Measurements from ENCODE around the gene LPIN2.
"Not testable (repeated sequence)": the region's sequence is repeated elsewhere in the genome, so short reads cannot be mapped to it uniquely, and the experiment has no call there.

LPIN2 gene

DNA sequence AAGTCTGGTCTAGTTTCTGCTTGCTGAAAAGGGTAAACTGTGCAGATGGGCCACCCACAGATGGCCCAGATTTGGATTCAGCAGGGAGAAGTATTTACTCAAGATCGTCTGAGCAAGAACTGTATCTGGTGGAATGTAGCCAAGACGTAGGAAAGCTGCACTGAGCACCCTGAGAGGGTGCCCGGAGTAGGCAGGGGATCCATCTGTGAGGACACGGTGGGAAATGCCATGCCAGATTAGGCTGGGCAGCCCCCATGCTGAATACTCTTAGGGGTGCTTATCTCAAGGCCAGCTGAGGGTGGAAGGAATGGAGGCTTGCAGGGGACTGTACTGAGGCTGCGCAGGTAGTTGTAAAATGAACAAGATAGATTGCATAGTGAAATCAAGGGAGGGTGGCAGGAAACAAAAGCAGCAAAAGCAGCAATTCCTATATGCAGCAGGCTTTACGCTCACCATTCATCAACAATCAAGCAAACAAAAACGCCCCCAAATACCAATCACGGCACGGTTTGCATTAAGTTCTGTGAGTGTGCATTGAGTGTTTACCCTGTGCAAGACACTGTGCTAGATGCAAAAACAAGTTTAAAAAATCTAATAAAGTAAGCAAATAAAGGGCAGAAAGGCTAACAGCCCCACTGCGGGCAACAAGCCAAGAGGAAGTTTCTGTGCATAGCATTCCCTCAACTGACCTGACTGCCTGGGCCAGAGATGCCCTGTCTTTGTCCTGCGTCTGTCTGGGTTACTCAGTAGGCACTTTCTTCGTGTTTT is 32.2 kb upstream of the LPIN2 start:
- DNase-seq (ENCODE audit: low read depth, low spot score) = no peak

DNA sequence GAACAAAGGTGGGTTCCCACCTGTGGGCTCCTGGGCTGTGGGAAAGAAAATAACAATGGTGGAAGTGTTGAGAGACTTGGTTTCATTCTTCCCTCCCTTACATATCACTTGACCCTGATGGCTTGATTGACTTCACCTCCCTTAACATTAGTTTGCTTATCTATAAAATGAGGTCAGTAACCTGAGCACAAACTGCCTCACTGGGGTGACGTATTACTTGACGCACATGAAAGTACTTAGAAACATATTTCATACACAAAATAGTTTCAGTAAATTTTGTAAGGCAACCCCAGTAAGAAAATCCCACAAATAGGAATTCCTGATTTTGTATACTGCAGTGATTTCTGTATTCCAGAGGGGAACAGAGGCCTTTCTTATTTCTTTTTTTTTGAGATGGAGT is 29.4 kb upstream of the LPIN2 start:
- no peak for DNase-seq (ENCODE audit: low read depth, low spot score)

DNA sequence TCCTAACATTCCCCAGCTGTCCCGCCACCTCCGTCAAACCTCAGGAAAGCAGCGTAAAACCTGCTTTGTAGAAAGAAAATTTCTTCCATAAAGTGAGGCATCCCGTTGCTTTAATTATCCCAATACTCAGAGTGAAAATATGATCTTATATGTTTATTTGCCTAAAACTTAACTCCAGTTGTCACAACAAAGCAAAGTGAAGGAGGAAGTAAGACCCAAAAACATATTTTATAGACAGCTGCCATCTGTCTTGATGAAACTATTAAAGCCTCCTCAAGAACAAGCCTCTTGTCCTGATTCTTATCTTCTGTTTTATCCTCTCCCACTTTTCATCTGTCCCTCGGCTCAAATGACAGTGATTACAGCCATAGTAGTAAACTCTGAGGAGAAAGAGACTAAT is 28.9 kb upstream of the LPIN2 start:
- no peak for DNase-seq (ENCODE audit: low read depth, low spot score)

DNA sequence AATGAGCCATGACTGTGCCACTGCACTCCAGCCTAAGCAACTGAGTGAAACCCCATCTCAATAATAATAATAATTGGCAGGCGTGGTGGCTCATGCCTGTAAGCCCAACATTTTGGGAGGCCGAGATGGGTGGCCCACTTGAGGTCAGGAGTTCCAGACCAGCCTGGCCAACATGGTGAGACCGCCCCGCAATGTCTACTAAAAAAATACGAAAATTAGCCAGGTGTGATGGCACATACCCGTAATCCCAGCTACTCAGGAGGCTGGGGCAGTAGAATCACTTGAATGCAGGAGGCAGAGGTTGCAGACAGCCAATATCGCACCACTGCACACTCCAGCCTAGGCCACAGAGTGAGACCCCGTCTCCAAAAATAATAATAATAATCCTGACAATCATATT is 27.9 kb upstream of the LPIN2 start:
- no peak for DNase-seq (ENCODE audit: low read depth, low spot score)

DNA sequence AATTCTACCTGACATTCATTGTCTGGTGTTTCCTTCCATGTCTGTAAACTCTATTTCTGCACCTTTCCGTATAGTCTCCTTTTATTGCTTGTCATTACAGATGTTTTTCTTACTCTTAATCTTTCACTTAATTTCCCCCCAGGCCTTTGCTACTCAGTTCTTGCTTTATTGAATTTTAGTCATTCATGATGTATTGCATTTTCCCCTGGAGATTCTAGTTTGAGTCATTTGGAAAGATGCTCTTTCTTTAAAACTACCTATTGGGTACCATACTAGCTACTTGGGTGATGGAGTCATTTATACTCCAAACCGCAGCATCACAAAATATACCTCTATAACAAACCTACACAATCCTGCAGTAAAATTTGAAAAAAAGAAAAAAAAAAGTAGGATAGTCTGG is 27.2 kb upstream of the LPIN2 start:
- no peak for DNase-seq (ENCODE audit: low read depth, low spot score)

DNA sequence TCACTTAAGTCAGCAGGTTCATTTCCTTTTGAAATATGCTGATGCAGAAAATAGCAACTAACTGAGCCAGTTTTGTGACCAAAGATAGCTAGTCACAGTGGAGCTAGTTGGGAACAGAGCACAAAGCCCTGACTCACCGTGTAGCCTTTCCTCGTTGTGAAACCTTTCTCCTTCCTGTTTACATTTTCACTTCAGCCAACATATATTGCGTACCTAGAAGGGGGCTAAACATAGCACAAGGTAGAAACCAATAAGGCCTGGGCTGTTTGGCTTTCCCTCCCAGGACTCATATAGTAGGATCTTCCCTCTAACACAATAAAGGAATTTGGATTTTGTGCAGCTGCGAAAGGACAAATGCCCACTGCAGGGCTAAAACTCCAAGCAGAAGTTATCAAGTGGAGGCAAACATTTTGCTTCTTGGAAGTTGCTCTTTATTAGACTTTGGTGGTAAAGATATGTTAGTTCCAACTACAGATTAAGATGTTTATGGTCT is 24.5 kb upstream of the LPIN2 start:
- DNase-seq (ENCODE audit: low read depth, low spot score) = no peak

DNA sequence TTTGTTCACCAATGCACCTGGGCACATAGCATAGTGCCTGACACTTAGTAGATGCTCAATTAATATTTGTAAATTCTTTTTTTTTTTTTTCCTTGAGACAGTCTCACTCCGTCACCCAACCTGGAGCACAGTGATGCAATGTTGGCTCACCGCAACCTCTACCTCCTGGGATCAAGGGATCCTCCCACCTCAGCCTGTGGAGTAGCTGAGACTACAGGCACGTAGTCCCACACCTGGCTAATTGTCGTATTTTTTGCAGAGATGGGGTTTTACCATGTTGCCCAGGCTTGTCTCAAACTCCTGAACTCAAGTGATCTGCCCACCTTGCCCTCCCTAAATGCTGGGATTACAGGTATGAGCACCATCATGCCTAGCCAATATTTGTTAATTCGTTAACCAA is 23.2 kb upstream of the LPIN2 start:
- DNase-seq (ENCODE audit: low read depth, low spot score) = no peak

DNA sequence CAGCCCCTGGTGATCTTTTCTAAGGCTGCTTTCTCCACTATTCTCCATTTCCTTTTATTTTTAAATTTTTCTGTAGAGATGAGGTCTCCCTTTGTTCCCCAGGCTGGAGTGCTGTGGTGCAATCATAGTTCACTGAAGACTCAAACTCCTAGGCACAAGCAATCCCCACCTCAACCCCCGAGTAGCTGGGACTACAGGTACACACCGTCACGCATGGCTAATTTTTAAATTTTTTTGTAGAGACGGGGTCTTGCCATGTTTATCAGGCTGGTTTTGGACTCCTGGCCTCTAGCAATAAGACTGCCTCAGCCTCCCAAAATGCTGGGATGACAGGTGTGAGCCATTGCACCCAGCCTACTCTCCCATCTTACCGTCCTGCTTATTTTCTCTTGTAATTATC is 22.7 kb upstream of the LPIN2 start:
- DNase-seq (ENCODE audit: low read depth, low spot score) = no peak

DNA sequence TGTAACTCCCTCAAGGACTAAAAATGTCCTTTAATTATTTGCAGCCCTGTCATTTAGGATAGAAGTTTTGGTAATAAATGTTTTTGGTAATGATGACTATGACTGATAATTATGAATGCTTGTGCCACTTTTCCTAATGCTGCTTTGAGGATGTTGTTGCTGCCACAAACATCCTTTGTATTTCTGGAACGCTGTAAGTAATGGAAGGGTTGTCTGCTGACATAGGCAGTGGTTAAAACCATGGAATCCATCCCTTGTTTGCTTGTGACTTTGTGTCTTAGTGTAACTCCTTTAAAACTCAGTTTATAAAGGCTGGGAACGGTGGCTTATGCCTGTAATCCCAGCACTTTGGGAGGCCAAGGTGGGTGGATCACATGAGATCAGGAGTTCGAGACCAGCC is 19.8 kb upstream of the LPIN2 start:
- no peak for DNase-seq (ENCODE audit: low read depth, low spot score)

DNA sequence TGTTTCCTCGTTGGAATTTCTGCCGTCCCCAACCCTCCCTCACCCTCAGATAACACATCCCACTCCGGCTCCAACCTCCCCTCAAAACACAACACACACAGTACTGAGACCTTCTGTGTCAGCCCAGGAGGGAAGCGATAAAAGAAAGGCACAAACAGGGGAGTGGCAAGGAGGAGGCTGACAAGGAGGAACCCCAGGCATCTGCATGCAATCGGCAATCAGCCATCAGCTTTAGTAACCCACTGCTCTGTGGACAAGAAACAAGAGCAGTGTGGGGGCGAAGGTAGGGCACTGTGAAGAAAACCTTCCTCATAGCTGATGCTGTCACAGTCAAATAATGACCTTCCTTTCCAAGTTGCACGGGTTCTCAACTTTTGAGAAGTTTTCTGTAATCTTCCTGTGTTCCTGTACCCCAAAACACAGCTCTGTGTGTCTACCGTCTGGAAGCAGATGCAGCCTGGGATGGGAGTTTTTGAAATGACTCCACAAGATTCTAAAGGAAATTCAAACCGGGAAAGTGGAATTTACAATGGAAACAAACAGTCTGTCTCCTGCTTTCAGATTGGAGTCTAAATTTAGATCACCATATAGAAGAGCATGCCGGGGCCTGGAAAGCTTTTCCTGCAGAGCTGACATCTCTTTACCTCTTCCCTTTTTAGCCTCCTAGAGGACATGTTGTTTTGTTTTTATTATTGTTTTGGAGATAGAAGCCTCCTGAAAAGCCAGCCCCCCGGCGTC is 16.4 kb upstream of the LPIN2 start:
- DNase-seq (ENCODE audit: low read depth, low spot score) = no peak

DNA sequence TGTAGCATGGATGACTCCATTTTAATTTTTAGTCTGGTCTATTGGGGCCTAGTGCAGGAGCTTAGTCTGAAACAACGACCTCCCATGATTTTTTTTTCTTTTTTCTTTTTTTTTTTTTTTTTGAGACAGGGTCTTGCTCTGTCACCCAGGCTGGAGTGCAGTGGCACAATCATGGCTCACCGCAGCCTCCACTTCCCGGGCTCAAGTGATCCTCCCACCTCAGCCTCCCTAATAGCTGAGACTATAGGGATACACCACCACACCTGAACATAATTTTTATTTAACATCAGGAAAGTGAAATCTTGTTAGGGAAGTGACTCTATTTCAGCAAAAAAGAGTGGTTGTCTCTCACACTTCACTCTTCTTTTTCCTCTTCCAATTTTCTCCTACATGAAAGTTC is 15.2 kb upstream of the LPIN2 start:
- DNase-seq (ENCODE audit: low read depth, low spot score) = not testable (repeated sequence)

DNA sequence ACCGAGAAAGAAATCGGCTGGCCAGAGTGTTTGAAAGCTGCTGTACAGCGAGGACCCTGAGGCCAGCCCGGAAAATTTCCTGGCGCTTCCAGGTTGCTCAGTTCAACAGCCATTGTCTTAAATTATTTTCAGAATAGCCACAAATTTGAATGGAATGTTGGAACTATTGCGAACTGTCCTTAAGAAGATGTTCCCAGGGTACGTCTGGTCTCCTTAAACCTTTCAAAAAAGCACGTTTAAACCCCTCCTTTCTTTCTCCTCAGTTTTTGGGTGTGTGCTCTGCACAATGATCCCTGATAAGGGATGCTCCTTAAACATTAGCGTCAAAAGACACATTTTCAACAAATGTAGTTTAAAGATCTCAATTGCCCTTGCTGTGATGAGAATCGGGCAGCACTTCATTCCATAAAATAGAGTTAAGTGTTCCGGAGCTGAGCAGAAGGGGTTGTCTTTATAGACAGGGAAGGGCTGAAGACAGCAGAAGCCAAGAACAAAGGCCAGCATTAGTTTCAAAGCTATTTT is 14.5 kb upstream of the LPIN2 start:
- no peak for DNase-seq (ENCODE audit: low read depth, low spot score)

DNA sequence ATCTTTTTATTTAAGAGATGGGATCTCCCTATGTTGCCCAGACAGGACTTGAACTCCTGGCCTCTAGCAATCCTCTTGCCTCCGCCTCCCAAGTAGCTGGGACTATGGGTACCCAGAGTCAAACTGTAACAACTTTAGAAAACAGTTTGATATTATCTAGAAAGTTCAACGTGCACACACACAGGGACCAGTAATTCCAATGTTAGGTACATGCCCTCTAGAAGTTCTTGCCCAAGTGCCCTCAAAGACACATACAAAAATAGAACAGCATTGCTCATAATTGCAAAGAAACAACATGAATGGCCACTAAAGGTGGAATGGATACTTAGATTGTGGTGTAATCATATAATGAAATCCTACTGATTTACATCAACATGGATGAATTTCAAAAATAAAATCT is 12.6 kb upstream of the LPIN2 start:
- DNase-seq (ENCODE audit: low read depth, low spot score) = no peak

DNA sequence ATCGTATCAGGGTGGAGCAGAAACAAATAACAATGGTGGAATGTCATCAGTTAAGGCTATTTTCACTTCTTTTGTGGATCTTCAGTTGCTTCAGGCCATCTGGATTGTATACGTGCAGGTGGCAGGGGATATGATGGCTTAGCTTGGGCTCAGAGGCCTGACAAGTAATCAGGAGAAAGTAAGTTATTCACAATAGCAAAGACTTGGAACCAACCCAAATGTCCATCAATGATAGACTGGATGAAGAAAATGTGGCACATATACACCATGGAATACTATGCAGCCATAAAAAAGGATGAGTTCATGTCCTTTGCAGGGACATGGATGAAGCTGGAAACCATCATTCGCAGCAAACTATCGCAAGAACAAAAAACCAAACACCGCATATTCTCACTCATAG is 10.7 kb upstream of the LPIN2 start:
- not testable (repeated sequence) for DNase-seq (ENCODE audit: low read depth, low spot score)

DNA sequence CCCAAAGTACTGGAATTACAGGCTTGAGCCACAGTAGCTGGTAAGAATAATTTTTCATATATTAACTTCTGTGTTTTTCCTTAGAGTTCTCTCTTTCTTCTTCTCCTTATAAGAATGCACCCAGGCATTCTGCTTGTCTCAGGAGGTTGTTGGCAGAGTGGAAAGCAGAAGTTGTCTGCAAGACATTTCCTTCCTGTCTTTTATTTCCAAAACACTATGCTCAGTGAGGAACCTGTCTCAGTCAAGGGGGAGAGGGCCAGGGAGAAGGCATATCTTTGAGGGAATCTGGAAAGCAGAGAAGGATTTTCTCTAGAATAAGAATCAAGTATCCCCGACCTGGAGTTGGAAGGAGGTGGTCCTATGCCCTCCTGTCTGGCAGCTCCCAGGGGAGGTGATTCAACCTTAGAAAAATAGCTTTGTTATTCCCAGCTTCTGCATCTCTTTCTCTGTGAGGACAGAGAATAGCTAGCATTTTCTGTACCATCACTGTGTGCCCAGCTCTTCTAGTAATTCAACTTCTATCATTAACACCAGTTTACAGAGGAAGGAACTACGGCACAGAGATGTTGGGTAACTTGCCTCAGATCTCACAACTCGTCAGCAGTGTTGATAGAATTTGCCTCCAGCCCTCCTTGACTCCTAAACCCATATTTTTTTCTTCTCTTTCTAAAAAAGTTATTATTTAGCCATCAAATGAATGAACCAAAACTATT is 3.8 kb upstream of the LPIN2 start:
- no peak for DNase-seq (ENCODE audit: low read depth, low spot score)

DNA sequence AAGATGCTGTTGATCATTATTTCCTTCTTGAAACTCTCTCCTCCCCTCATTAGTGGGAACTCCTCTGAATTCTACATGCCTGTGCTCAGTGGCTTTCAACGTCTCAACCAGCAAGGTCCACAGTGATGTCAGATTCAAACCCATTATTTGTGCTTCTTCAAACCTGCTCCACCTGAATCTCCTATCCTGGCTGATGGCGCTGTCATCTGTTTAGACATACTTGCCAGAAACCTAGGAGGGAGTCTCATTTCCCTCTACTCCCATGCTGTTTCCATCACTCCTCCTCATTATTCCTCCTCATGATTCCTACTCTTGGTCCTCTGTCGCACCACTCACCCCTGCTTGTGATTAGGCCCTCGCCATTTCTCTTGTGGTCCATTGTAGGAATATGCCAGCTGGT is 2.9 kb upstream of the LPIN2 start:
- DNase-seq (ENCODE audit: low read depth, low spot score) = no peak

DNA sequence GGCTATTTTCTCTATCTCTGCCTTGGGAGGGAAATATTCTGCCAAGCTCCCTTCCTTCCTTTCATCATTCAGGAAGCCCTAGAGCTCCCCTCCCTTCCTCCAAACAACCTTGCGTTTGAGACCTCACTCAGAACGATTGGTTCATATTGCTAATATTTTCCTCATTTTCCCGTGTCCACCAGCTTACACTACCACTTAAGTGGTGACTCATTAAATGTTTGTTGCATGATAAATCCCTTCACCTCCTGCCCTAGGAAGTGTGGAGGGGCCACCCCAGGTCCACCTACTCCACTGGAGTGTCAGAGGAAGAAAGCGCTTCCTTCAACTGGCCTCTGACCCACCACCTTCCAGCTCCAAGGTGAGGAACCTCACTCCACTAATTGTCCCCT is 2.3 kb upstream of the LPIN2 start:
- DNase-seq (ENCODE audit: low read depth, low spot score) = no peak

DNA sequence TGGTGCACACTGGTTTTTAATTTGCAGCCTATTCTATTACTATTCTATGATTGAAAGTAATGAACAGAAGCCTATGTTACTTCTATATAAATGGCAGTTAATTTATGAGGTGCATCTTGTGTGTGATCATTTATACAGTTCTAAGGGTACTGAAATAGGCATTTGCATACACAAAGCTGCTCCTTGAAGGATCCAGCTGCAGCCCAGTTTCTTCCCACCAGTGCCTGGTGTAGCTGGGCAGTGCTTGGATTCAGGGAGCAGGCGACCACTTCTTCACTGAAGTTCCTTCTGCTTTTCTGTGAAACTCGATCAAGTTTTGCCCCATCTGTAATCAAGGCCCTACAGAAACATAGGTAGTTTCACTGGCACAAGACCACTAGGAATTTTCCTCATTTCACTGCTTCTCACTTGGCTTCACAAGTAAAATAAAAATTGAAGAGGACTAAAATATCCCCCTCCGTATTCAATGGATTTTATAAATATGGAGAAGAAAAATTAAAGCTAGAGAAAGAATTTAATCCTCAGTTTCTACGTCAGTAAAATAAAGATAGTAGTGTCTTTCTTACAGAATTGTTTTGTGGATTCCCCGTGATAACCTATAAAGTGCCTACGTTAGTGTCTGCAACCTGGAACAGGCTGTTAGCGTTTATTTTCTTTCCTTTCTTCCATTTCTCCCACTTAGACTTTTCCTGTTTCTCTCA is 1.7 kb upstream of the LPIN2 start:
- DNase-seq (ENCODE audit: low read depth, low spot score) = no peak

DNA sequence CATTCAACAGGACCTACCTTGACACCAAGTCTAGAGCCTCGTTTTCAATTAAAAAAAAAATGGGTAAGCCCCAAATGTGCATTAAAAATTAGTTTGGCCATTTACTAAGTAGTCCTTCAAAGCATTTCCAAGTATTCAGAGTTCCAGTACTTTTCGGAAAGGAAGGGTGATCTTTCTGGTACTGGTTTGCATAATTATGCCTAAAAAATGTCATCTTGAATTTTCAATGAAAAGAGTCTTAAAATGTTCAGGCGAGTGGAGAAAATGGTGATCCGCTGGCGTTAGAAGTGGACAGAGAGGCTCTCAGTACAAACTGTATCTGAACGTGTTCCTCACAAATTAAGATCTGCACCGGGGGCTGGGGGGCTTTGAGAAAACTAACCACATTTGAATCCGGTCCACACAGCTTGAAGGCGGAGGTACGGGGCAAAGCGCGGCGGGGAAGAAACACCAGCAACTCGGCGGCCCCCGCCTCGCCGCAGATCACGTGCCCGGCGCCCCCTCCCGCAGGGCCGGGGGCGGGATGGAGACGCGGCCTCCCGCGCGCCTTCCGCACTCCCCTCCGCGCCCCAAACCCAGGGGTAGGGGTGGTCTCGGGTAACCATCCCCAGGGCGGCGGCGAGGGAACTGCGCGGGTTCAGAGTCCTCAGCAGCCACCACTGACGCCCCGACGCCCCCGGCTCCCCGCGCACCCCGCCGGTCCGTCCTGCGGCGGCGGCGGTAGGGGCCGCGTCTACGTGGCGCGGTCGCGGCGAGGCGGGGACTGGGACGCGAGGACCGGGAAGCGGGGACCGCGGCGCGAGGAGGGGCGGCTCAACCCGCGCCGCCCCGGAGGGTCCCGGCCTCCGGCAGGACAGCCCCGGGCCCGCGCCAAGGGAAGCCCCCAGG is 564 bp downstream of the LPIN2 start:
- DNase-seq (ENCODE audit: low read depth, low spot score) = no peak

DNA sequence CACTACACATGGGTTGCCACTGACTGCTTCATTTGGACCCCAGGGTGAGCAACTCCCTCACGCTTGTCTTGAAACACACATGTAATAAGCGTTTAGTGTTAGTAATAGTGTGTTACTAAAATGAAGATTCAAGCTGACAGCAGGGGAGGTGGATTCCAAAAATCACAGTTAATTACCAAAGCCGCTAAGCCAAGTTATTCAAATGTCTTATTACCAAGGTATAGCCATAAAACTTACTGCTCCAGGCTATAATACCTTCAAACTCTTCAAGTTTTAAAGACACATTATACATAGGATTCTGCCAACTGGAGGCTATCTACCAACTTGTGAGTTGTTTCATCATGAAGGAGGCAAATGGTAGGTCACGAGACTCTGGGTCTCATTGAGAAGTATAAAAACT is 2.9 kb downstream of the LPIN2 start:
- DNase-seq (ENCODE audit: low read depth, low spot score) = no peak

DNA sequence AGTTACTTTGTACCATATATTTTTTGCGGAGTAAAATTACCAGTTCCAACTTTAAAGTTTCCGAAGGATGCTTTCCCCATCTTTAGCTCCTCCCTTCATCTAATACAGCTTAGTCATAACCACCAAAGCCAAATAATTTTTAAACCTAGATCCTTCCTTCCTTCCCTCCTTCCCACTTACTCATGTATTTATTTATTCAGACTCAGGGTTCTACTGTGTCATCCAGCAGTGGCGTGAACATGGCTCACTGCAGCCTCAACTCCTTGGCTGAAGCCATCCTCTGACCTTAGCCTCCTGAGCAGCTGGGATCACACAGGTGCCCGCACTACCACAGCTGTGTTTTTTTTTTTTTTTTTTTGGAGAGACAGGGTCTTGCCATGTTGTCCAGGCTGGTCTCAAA is 4.4 kb downstream of the LPIN2 start:
- no peak for DNase-seq (ENCODE audit: low read depth, low spot score)

Measured in iPS DF 19.7 (cell line).